Adipose tissue (tissue), 3 donors: ENCODE data around the gene C1QTNF1. TPM values are rescaled to one million over a fixed set of nuclear protein-coding genes. Genes with fewer than 3 reads are reported as not detected.
"Not testable (repeated sequence)": the region's sequence is repeated elsewhere in the genome, so short reads cannot be mapped to it uniquely, and the experiment has no call there.

Source experiments
- H3K27ac ChIP-seq: one replicate; pipeline ENCODE4 v1.5.1; 2013; ENCODE audit warnings: low read depth, low read length
- WGBS, 3 donors: extraction: QIAGEN DNeasy Blood & Tissue Kit; methylation state at CpG; one replicate each; pipeline ENCODE4 v1.1.7; 2013; 5-methylcytosine and 5-hydroxymethylcytosine counted together
- polyA plus RNA-seq, 3 donors: library from polyadenylated mRNA; stranded (reverse); fragments of 200-250 nt; gene quantifications; one replicate each; pipeline ENCODE4 v1.2.3, GENCODE V29; 2013
- donor health status: healthy with polysubstance abuse.
- donor health status: Bipolar disorder and iron deficiency.
- donor health status: healthy.

C1QTNF1 gene
- polyA plus RNA-seq, 3 donors = 33.8 to 357 (median 207) TPM

DNA sequence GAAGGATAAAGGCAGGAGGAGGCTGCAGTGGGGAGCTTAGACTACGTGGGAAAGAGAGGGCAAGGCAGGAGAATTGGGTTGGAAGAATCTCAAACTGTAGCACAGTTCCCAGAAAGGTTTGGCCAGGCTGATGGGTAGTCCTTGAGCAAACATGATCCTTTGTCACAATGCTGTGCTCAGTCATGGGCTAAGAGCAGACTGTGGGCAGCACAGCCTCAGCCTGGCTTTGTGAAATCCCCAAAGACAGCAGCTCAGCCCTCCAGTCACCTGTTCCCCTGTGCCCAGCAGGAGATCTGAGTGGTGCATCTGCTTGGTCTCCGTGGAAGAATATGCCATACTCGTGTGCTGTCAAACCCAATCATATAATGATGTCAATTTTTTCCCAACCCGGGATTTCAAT lies 40.1 kb downstream of the C1QTNF1 start:
- H3K27ac ChIP-seq = no peak overlapping the region
- 76 to 82% (median 80%) methylated on average over 4 of the region's 4 CpGs for WGBS, 3 donors

DNA sequence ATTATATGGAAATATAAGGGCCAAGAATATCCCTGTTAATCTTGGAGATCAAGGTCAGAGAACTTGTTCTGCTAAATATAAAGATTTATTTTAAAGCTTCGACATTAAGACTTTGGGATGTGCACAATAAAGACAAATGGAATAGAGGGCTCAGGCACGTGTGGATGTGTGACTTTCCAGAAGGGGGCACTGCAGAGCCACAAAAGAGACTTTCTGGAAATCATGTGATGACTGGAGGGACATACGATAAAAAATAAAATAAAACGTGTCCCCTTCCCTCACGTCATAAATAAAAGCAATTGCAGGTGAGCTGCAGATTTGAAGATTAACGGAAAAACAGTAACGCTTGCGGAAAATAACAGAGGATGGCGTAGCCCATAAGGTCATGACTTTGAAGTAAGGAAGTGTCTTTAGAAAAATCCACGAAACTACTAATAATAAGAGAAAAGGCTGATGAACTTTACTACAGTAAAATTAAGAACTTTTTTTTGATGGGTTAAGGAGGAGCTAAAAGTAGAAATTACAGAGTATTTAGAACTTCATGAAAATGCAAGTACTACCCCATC lies 41.2 kb downstream of the C1QTNF1 start:
- WGBS, 3 donors = 36 to 37% (median 36%) methylated on average over 10 of the region's 10 CpGs
- H3K27ac ChIP-seq = no peak overlapping the region

DNA sequence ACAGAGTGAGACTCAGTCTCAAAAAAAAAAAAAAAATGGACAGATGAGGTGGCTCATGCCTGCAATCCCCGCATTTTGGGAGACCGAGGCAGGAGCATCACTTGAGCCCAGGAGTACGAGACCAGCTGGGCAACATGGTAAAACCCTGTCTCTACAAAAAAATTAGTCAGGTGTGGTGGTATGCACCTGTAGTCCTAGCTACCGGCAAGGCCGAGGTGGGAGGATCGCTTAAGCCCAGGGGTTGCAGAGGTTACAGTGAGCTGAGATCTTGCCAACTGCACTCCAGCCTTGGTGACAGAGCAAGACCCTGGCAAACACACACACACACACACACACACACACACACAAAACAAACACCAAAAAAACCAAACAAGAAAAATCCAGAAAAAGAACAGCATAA lies 43.0 kb downstream of the C1QTNF1 start:
- H3K27ac ChIP-seq = no peak overlapping the region

DNA sequence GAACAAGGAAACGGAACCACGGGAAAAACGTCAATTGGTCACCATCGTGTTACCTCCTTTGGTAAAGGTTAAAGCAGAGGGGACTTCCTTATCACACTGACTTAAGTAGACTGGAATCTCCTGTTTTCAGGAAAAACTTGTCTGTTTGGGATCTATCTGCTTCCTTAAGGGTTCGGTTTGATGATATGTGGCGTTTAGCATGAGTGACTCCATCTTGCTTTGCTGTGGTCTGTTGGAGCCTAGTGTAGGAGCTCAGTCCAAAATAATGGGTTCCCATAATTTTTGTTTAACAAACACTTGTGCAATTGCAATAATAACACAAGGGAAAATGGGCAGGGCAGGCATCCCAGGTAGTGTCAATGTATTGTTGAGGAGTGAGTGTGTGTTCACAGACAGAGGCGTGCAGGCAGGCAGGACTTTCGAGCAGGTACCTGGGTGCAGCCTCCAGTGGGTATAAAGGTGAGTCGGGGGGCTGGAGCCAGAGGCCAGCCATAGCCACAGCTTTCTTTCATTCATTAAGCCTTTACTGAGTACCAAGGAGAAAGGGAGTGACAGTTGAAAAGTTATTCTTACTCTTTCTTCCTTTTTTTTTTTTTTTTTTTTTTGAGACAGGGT lies 46.4 kb downstream of the C1QTNF1 start:
- WGBS, 3 donors = 79 to 92% (median 91%) methylated on average over 9 of the region's 9 CpGs

More for the DNA sequence above, 43.0 kb downstream of the C1QTNF1 start:
- 86 to 91% (median 90%) methylated on average over 6 of the region's 6 CpGs for WGBS, 3 donors

DNA sequence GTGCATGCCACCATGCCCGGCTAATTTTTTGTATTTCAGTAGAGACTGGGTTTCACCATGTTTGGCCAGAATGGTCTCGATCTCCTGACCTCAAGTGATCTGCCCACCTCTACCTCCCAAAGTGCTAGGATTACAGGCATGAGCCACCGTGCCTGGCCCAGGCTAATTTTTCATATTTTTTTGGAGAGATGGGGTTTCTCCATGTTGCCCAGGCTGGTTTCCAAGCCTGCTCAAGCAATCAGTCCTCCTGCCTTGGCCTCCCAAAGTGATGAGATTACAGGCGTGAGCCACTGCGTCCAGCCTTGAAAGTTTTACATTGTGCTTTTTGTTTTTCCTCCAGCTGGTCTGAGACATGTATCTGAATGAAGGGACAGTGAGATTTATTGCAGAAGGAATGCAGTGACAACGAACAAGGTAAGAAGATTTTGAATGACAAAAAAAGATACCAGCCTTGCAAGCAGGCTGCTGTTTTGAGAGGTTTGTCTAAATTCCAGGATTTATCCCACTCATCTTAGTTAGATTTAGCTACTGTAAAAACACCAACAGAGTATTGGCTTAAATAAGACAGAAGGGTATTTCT lies 47.3 kb downstream of the C1QTNF1 start:
- no peak overlapping the region for H3K27ac ChIP-seq
- 82 to 94% (median 91%) methylated on average over 6 of the region's 6 CpGs for WGBS, 3 donors

More for the DNA sequence above, 46.4 kb downstream of the C1QTNF1 start:
- H3K27ac ChIP-seq = no peak overlapping the region

DNA sequence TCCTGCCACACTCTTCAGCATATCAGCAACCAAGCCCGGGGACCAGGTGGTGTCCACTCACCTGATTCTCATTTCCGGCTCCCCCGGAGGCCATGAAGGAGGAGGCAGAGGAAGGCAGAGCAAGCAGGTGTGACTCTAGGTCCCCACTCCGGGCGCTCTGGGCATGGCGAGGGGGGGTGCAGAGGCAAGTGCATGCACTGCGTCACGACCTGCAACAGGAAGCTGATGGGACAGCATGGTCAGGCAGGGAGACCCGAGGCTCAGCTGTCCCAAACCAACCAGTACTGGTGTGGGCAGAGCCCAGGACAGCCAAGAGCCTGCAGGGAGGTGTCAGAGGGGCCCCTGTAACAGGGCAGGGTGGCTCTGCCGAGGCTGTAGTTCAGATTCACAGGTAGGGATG lies 48.6 kb downstream of the C1QTNF1 start:
- 79 to 94% (median 92%) methylated on average over 10 of the region's 10 CpGs for WGBS, 3 donors
- no peak overlapping the region for H3K27ac ChIP-seq

DNA sequence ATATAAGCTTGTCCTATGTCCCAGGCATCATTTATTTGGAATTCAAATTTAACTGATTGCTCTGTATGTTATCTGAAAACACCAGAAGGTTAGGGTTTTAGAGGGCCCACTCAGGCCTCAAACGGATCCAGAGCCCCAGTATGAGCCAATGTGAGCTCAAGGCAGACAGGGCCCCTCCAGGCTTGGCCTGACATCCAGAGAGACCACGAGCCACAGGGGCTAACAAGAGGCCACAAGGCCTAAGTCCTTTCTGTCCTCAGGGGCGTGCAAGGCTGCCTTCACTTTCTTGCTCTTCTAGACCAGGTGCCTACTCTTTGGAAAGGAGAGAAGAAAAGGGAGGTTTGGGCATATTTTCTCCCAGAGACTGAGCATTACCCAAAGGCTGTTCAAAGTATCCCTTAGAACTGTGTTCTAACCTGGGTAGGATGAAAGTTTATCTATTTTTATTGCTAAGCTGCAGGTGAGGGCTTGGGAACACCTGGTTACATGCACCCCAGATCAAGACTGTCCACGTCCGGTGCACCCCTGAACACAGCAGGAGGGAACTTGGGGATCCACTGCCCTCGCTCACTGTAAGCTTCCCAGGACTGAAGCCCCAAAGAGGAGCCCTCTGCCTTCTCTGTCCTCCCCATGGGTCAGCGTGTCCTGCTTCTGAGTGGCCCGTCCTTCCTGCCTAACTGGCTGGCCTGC lies 49.2 kb downstream of the C1QTNF1 start:
- no peak overlapping the region for H3K27ac ChIP-seq
- 84 to 93% (median 87%) methylated on average over 8 of the region's 8 CpGs for WGBS, 3 donors

DNA sequence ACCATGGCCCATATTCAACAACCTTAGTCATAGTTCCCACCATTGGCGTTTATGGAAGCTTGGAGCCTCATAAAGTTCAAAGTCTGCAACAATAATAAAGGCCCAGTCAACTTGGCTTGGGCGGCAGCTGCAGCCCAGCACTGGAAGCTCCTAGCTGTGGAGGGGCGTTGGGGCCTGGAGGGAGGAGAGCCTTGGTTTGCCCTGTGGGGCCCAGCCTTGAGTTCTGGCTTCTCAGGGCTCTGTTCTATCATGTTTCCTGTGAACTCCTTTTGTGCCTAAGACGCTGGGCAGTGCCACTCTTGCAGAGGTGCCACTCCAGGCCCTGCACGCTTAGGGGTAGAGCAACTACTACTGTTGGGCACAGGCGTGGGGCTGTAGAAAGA lies 49.7 kb downstream of the C1QTNF1 start:
- no peak overlapping the region for H3K27ac ChIP-seq
- 88 to 90% (median 88%) methylated on average over 6 of the region's 6 CpGs for WGBS, 3 donors

DNA sequence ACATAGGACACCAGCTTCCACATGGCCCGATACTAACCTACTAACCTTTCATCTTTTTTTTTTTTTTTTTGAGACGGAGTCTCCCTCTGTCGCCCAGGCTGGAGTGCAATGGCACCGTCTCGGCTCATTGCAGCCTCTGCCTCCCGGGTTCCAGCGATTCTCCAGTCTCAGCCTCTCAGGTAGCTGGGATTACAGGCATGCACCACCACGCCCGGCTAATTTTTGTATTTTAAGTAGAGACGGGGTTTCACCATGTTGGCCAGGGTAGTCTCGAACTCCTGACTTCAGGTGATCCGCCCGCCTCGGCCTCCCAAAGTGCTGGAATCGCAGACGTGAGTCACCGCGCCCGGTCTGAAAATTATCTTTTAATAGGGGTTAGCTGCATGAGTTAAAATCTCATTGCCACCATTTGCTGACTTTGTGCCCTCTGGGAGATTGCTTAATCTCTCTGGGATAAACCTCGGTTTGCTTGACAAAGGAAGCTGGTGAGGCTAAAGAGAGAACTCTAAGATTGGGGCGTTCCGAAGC lies 50.2 kb downstream of the C1QTNF1 start:
- 61 to 77% (median 69%) methylated on average over 19 to 22 of the region's 22 CpGs for WGBS, 3 donors
- H3K27ac ChIP-seq = not testable (repeated sequence)

DNA sequence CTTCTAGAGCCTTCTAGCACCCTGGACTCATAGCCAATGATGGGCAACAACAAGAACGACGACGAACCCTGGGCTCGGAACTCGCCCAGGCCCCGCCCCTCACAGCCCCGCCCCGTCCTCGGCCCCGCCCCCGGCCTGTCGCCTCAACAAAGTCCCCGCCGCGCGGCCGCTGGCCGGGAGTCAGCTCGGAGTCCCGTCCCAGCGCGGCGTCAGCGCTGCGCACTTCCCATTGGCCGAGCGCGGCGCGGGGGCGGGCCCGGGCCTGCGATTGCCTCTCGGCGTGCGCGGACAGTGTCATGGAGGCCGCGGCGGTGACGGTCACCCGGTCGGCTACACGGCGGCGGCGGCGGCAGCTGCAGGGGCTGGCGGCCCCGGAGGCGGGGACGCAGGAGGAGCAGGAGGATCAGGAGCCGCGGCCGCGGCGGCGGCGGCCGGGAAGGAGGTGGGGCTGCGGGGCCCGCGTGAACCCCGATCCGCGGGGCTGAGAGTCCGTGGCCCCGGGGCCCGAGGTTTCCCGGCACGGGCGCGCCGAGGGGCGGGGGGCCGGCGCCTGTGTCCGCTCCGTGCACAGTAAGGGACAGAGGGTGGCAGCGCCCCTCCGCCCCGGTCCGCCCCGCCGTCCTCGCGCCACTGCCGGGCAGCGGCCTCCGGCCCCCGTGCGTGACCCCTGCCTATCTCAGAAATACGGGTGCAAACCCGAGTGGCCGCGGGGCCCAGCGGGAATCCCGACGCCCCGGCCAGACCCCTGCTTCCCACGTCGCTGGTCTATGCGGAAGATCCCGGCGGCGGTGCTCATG lies 50.9 kb downstream of the C1QTNF1 start, which contains the start of gene ENGASE:
TSS of gene ENGASE (plus strand) at position 176 of the 797 bp plus-strand sequence. CDS start at position 297, 121 bp downstream.
- H3K27ac ChIP-seq = no peak within 1 kb of the TSS
- 0 to 1% (median 1%) methylated on average over 81 to 106 of the region's 106 CpGs for WGBS, 3 donors

DNA sequence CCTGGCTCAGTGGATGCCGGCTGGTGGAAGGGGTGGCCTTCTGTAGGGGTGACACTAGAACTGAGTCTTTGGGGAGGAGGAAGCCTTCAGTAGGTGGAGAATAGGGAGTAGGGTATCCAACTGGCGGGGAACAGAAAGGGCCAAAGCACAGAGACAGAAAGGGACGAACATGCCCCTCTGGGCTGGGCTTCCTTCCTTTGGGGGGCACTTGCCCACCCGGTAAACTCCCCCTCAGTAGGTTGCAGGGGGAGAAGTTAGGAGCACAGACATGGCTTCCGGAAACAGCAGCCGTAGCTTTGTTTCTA lies 51.4 kb downstream of the C1QTNF1 start:
- H3K27ac ChIP-seq = no peak overlapping the region
- WGBS, 3 donors = 7 to 17% (median 11%) methylated on average over 6 of the region's 6 CpGs

DNA sequence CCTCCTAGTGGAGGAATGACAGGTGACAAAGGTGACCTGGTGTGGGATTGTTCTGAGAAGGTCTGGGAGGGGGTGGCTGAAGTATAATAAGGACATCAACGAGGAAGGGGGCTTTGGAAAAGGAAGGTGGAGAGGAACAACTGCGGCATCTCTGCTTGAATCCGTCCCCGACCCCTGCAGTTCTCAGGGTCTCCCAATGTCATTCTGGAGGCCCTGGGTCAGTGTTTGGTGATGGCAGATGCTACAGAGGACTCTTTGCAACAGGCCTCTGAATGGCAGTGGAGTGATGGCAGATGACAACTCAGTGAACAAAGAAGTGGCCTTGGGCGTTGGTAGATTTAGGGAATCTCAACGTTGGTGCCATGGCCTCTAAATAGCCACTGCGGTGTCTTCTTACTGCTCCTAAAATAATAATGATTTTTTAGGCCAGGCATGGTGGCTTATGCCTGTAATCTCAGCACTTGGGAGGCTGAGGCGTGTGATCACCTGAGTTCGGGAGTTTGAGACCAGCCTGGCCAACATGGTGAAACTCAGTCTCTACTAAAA lies 52.0 kb downstream of the C1QTNF1 start:
- 82 to 87% (median 86%) methylated on average over 9 of the region's 9 CpGs for WGBS, 3 donors
- no peak overlapping the region for H3K27ac ChIP-seq

DNA sequence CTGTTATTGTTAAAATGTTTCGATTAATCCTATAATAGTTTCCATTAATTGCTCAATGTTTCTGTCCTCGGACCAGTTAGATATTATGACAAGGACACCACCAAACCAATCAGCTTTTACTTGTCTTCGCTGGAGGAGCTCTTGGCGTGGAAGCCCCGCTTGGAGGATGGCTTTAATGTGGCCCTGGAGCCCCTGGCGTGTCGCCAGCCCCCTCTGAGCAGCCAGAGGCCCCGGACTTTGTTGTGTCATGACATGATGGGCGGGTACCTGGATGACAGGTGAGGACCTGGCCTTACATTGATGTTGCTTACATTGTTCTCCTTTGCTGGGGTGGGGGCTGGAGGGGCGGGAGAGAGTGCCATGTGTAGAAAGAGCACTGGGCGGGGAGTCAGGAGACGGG lies 53.6 kb downstream of the C1QTNF1 start:
- H3K27ac ChIP-seq = no peak overlapping the region
- WGBS, 3 donors = 86 to 90% (median 87%) methylated on average over 12 of the region's 12 CpGs

DNA sequence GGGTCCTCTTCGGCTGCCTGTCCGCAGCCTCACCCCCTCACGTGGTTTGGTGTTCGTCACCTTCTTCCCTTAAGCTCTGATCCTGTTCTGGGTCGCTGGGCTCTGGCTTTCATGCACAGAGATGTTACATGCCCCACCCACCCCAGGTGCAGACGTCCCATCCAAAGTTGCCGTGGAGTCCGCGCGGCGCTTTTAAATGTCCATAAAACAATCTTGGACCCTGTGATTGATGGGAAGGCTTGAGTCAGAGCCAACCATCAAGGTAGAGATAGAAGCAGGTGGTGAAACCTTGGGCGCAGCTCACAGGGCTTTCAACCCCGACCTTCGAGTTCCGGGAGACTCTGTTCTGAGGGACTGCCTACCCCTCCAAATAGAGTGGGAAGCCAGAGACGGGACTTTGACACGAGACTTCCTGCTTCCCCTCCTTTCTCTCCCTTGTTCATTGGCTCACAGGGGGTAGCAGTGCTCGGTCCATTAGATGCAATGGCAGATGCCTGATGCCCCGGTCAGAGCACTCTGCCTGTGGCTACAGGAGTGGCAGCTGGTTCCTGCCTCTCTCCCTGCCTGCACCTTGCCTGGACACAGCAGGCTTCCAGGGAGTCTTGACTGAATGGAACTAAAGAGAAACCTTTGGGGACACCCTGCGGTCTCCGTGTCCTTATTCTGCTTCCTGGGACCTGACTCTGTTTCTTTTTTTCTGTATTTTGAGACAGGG lies 54.7 kb downstream of the C1QTNF1 start:
- WGBS, 3 donors = 90 to 94% (median 91%) methylated on average over 21 of the region's 21 CpGs
- no peak overlapping the region for H3K27ac ChIP-seq

DNA sequence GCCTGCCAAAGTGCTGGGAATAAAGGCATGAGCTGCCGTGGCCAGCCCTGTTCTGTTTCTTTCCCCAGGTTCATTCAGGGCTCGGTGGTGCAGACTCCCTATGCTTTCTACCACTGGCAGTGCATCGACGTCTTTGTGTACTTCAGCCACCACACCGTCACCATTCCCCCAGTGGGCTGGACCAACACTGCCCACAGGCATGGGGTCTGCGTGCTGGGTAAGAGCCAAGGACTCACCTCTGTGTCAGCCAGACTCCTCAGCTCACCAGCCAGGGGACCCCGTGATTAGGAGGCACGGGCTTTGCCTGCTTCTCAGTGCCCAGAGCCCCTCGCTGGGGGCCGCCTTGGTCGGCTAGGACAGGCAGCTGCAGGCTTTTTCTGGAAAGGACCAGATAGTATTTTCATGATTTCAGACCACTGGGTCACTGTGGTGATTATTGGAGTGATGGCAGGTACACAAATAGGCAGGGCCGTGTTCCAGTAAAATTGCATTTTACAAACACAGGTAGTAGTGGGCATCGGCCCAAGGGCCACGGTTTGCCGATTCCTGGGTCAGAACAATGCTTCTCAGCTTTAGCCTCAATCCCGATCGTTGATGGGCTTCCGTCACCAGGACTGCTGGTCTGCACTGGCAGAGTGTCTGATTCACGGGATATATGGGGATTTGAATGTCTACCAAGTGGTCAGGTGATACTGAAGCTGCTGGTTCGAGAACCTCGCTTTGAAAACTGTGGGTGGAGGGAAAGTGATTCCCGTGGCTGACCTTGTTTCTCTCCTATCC lies 55.6 kb downstream of the C1QTNF1 start:
- no peak overlapping the region for H3K27ac ChIP-seq
- WGBS, 3 donors = 91 to 95% (median 93%) methylated on average over 22 of the region's 22 CpGs

DNA sequence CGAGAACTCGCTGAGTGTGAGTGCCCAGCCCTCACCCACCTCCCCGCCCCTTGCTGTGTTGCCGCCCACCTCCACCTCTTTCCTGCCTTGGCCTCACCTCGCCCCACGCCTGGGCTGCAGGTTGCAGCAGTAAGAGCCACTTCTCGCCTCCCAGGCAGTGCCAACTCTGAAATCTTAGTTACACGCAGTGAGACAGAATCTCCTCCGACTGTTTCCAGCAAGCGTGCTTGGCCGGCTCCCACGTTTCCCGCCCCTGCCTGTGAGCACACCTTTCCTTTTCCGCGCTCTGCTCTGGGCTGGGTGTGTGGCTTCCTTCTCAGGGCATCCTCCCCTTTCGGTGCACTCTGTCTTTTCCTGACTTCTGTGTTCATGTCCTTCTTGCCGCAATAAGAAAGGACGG lies 56.4 kb downstream of the C1QTNF1 start:
- 86 to 91% (median 90%) methylated on average over 18 of the region's 18 CpGs for WGBS, 3 donors
- H3K27ac ChIP-seq = no peak overlapping the region

DNA sequence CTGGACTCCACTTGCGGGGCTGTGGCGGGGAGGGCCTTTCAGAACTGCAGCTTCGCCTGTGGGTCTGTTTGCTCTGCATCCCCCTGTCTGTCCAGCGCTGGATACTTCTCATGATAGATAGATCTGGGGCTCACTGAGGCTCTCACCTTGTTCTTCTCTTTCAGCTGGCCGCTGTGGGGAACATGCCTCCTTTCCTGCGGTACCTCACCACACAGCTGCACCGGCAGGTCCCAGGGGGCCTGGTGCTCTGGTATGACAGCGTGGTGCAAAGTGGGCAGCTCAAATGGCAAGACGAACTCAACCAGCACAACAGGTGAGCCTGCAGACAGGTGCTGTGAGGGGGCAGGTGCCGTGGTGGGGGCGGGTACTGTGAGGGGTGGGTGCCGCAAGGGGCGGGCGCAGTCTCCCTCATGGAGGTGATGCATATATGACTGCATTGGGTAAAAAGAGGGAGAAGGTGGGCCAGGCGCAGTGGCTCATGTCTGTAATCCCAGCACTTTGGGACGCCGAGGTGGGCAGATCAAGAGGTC lies 56.9 kb downstream of the C1QTNF1 start:
- 93 to 97% (median 95%) methylated on average over 15 to 17 of the region's 17 CpGs for WGBS, 3 donors

More for the DNA sequence above, 56.9 kb downstream of the C1QTNF1 start:
- no peak overlapping the region for H3K27ac ChIP-seq
